Measurements from ENCODE around the gene RP9. TPM values are rescaled to one million over a fixed set of nuclear protein-coding genes. Genes with fewer than 3 reads are reported as not detected.

Gene RP9
- total and polyA plus RNA-seq, 9 of the 15 experiments (the other 6 are each of a cell fraction or from before 2014, with no cell fraction given): 10.7 to 44.8 (median 33.4) TPM

DNA sequence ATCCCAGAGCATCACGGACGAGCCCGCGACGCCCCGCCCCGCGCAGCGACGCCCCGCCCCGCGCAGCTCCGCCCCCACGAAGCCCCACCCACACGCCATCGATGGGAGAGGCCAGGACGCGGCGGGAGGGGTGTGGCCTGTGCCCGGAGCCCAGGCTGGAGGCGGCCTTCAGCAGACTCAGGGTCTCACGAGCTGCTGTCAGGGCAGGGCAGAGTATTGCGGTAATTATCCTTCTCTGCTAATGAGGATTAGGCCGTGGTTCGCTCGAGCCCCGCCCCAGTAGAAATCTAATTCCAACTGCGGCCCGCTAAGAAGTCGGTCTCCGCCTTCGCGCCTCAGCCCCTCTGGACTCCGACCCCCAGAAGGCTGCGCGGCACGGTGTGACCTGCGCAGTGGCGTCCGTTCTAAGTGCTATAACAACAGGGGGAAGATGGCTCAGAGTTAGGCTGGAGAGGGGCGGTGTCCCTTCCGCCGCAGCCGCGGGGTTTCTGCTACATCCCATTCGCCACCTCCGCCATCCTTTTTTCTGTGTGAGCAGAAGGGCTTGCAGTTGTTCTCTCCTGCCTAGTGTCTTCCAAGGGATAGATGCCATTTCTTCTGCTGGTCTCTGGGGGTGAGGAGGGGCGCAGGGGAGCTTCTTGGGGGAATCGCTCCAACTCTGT lies 46.3 kb downstream of the RP9 start (continued):
- no peak for TF ChIP-seq ZBTB43 (CRISPR knock-in tag; IDR thresholded peaks at IDR 0.05)
- TF ChIP-seq ZNF431 (CRISPR knock-in tag; IDR thresholded peaks at IDR 0.05): 0 out of 2 replicates have a peak, but pooled peaks have one; percentile 14
- TF ChIP-seq ATF7 (IDR thresholded peaks at IDR 0.05): peak; percentile 78; the same call in 1 of the 2 replicates
- TF ChIP-seq, protein P1, sequence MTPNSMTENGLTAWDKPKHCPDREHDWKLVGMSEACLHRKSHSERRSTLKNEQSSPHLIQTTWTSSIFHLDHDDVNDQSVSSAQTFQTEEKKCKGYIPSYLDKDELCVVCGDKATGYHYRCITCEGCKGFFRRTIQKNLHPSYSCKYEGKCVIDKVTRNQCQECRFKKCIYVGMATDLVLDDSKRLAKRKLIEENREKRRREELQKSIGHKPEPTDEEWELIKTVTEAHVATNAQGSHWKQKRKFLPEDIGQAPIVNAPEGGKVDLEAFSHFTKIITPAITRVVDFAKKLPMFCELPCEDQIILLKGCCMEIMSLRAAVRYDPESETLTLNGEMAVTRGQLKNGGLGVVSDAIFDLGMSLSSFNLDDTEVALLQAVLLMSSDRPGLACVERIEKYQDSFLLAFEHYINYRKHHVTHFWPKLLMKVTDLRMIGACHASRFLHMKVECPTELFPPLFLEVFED (CRISPR knock-in tag; conservative IDR thresholded peaks at IDR 0.05): no peak
- TF ChIP-seq SRSF9 (IDR thresholded peaks at IDR 0.05; ENCODE audit: borderline replicate concordance, low read depth, low read length): no peak
- peak; percentile 19 for TF ChIP-seq CCNT2 (IDR thresholded peaks at IDR 0.05; ENCODE audit: borderline replicate concordance, extremely low read depth, insufficient read length, low read depth, low read length)
- no peak for TF ChIP-seq CEBPG (CRISPR knock-in tag; IDR thresholded peaks at IDR 0.05)
- TF ChIP-seq CEBPG (tag; conservative IDR thresholded peaks at IDR 0.05 in 1 of 2, IDR thresholded peaks at IDR 0.05 in 1 of 2): no peak
- TF ChIP-seq, protein P2, sequence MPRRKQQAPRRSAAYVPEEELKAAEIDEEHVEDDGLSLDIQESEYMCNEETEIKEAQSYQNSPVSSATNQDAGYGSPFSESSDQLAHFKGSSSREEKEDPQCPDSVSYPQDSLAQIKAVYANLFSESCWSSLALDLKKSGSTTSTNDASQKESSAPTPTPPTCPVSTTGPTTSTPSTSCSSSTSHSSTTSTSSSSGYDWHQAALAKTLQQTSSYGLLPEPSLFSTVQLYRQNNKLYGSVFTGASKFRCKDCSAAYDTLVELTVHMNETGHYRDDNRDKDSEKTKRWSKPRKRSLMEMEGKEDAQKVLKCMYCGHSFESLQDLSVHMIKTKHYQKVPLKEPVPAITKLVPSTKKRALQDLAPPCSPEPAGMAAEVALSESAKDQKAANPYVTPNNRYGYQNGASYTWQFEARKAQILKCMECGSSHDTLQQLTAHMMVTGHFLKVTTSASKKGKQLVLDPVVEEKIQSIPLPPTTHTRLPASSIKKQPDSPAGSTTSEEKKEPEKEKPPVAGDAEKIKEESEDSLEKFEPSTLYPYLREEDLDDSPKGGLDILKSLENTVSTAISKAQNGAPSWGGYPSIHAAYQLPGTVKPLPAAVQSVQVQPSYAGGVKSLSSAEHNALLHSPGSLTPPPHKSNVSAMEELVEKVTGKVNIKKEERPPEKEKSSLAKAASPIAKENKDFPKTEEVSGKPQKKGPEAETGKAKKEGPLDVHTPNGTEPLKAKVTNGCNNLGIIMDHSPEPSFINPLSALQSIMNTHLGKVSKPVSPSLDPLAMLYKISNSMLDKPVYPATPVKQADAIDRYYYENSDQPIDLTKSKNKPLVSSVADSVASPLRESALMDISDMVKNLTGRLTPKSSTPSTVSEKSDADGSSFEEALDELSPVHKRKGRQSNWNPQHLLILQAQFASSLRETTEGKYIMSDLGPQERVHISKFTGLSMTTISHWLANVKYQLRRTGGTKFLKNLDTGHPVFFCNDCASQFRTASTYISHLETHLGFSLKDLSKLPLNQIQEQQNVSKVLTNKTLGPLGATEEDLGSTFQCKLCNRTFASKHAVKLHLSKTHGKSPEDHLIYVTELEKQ (CRISPR knock-in tag; IDR thresholded peaks at IDR 0.05): no peak
- TF ChIP-seq, protein P3, sequence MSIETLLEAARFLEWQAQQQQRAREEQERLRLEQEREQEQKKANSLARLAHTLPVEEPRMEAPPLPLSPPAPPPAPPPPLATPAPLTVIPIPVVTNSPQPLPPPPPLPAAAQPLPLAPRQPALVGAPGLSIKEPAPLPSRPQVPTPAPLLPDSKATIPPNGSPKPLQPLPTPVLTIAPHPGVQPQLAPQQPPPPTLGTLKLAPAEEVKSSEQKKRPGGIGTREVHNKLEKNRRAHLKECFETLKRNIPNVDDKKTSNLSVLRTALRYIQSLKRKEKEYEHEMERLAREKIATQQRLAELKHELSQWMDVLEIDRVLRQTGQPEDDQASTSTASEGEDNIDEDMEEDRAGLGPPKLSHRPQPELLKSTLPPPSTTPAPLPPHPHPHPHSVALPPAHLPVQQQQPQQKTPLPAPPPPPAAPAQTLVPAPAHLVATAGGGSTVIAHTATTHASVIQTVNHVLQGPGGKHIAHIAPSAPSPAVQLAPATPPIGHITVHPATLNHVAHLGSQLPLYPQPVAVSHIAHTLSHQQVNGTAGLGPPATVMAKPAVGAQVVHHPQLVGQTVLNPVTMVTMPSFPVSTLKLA (conservative IDR thresholded peaks at IDR 0.05): peak in 1 of 2 experiments; percentile 45; a peak in 2 of 4 replicates
